ENCODE measurements around the gene TTK.
"Not testable (repeated sequence)": the region's sequence is repeated elsewhere in the genome, so short reads cannot be mapped to it uniquely, and the experiment has no call there.

Gene TTK

DNA sequence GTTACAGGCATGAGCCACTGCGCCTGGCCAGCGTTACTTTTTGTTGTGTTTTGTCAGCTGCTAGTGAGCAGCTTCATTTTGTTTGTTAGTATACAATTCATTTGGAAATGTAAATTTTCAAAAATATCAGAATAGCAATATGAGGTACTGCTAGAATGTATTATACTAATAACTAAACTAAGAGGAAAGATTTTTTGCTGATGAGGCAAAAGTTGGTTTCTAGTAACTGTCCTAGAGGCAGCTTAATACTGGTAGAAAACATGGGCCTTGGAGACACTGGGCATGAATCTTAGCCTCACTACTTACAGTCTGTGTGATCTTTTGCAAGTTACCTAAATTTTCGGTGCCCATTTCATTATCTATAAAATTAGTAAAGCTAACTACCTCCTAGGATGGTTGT lies 24.1 kb downstream of the TTK start:
- no peaks in the 10 kb centered on the region for H3K9me3 ChIP-seq (ENCODE audit: severe bottlenecking)
- H3K27me3 ChIP-seq (ENCODE audit: insufficient read depth, poor library complexity, severe bottlenecking): no peaks in the 10 kb centered on the region
- no peak overlapping the region for H3K27ac ChIP-seq (ENCODE audit: poor library complexity, severe bottlenecking)
- TF ChIP-seq, protein P1, sequence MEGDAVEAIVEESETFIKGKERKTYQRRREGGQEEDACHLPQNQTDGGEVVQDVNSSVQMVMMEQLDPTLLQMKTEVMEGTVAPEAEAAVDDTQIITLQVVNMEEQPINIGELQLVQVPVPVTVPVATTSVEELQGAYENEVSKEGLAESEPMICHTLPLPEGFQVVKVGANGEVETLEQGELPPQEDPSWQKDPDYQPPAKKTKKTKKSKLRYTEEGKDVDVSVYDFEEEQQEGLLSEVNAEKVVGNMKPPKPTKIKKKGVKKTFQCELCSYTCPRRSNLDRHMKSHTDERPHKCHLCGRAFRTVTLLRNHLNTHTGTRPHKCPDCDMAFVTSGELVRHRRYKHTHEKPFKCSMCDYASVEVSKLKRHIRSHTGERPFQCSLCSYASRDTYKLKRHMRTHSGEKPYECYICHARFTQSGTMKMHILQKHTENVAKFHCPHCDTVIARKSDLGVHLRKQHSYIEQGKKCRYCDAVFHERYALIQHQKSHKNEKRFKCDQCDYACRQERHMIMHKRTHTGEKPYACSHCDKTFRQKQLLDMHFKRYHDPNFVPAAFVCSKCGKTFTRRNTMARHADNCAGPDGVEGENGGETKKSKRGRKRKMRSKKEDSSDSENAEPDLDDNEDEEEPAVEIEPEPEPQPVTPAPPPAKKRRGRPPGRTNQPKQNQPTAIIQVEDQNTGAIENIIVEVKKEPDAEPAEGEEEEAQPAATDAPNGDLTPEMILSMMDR (IDR thresholded peaks at IDR 0.05; ENCODE audit: poor library complexity, severe bottlenecking): no peak
- ATAC-seq (ENCODE audit: low read depth) (no peak), DNase-seq (ENCODE audit: low spot score) (no peak)
- H3K4me3 ChIP-seq (ENCODE audit: severe bottlenecking): no peak overlapping the region
- no peaks in the 10 kb centered on the region for H3K4me1 ChIP-seq (ENCODE audit: insufficient read depth, poor library complexity, severe bottlenecking)
- H3K36me3 ChIP-seq (ENCODE audit: low read depth): peaks cover 94% of the 10 kb centered on the region

DNA sequence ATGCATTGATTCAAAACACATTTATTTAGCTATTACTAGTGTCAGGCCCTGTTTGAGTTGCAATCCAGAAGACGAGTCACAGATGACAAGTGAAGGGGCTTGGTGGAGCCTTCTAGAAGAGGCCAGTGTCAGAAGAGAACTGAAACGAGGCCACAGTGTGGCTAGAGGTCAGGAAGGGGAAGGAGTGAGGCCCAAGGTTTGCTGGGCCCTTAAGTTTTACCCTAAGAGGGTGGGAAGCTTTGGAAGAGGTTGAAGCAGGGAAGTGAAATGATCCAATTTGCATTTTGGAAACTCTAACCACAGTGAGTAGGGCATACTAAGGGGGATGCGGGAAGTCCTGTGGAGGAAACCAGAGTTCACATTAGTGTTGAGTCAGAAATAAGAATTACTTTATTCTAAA lies 25.0 kb downstream of the TTK start:
- H3K27me3 ChIP-seq (ENCODE audit: insufficient read depth, poor library complexity, severe bottlenecking): no peaks in the 10 kb centered on the region
- no peaks in the 10 kb centered on the region for H3K4me1 ChIP-seq (ENCODE audit: insufficient read depth, poor library complexity, severe bottlenecking)
- ATAC-seq (ENCODE audit: low read depth) (no peak), DNase-seq (ENCODE audit: low spot score) (no peak)
- peaks cover 94% of the 10 kb centered on the region for H3K36me3 ChIP-seq (ENCODE audit: low read depth)
- no peaks in the 10 kb centered on the region for H3K9me3 ChIP-seq (ENCODE audit: severe bottlenecking)
- TF ChIP-seq, protein P1 (IDR thresholded peaks at IDR 0.05; ENCODE audit: poor library complexity, severe bottlenecking): no peak
- H3K4me3 ChIP-seq (ENCODE audit: severe bottlenecking): no peak overlapping the region
- no peak overlapping the region for H3K27ac ChIP-seq (ENCODE audit: poor library complexity, severe bottlenecking)

- not testable (repeated sequence) for H3K9me3 ChIP-seq (ENCODE audit: severe bottlenecking); H3K27ac ChIP-seq (ENCODE audit: poor library complexity, severe bottlenecking); H3K27me3 ChIP-seq (ENCODE audit: insufficient read depth, poor library complexity, severe bottlenecking); DNase-seq (ENCODE audit: low spot score); ATAC-seq (ENCODE audit: low read depth); H3K4me1 ChIP-seq (ENCODE audit: insufficient read depth, poor library complexity, severe bottlenecking); H3K36me3 ChIP-seq (ENCODE audit: low read depth); H3K4me3 ChIP-seq (ENCODE audit: severe bottlenecking)
Measured at GRCh38 chr6:80048220-80048619, 43.8 kb downstream of the TTK start.

GRCh38 chr6:80060774-80061173 lies 56.3 kb downstream of the TTK start:
- H3K9me3 ChIP-seq (ENCODE audit: severe bottlenecking): no peaks in the 10 kb centered on the region
- no peak overlapping the region for H3K4me3 ChIP-seq (ENCODE audit: severe bottlenecking)
- no peaks in the 10 kb centered on the region for H3K36me3 ChIP-seq (ENCODE audit: low read depth)
- no peaks in the 10 kb centered on the region for H3K4me1 ChIP-seq (ENCODE audit: insufficient read depth, poor library complexity, severe bottlenecking)
- H3K27me3 ChIP-seq (ENCODE audit: insufficient read depth, poor library complexity, severe bottlenecking): no peaks in the 10 kb centered on the region
- TF ChIP-seq, protein P1 (IDR thresholded peaks at IDR 0.05; ENCODE audit: poor library complexity, severe bottlenecking): no peak
- DNase-seq (ENCODE audit: low spot score) (no peak), ATAC-seq (ENCODE audit: low read depth) (no peak)
- no peak overlapping the region for H3K27ac ChIP-seq (ENCODE audit: poor library complexity, severe bottlenecking)

GRCh38 chr6:80068146-80068545 lies 63.7 kb downstream of the TTK start:
- not testable (repeated sequence) for ATAC-seq (ENCODE audit: low read depth); H3K4me1 ChIP-seq (ENCODE audit: insufficient read depth, poor library complexity, severe bottlenecking); H3K27ac ChIP-seq (ENCODE audit: poor library complexity, severe bottlenecking)

GRCh38 chr6:80070431-80070830 lies 66.0 kb downstream of the TTK start:
- ATAC-seq (ENCODE audit: low read depth): not testable (repeated sequence)

More at GRCh38 chr6:80068146-80068545, 63.7 kb downstream of the TTK start:
- H3K4me3 ChIP-seq (ENCODE audit: severe bottlenecking); H3K27me3 ChIP-seq (ENCODE audit: insufficient read depth, poor library complexity, severe bottlenecking); H3K36me3 ChIP-seq (ENCODE audit: low read depth); DNase-seq (ENCODE audit: low spot score); H3K9me3 ChIP-seq (ENCODE audit: severe bottlenecking): not testable (repeated sequence)

More at GRCh38 chr6:80070431-80070830, 66.0 kb downstream of the TTK start:
- DNase-seq (ENCODE audit: low spot score); H3K9me3 ChIP-seq (ENCODE audit: severe bottlenecking); H3K4me3 ChIP-seq (ENCODE audit: severe bottlenecking); H3K27ac ChIP-seq (ENCODE audit: poor library complexity, severe bottlenecking); H3K27me3 ChIP-seq (ENCODE audit: insufficient read depth, poor library complexity, severe bottlenecking); H3K4me1 ChIP-seq (ENCODE audit: insufficient read depth, poor library complexity, severe bottlenecking); H3K36me3 ChIP-seq (ENCODE audit: low read depth): not testable (repeated sequence)

Data from RWPE2 (cell line).